Measurements from ENCODE around the gene USF3.

Gene USF3

DNA sequence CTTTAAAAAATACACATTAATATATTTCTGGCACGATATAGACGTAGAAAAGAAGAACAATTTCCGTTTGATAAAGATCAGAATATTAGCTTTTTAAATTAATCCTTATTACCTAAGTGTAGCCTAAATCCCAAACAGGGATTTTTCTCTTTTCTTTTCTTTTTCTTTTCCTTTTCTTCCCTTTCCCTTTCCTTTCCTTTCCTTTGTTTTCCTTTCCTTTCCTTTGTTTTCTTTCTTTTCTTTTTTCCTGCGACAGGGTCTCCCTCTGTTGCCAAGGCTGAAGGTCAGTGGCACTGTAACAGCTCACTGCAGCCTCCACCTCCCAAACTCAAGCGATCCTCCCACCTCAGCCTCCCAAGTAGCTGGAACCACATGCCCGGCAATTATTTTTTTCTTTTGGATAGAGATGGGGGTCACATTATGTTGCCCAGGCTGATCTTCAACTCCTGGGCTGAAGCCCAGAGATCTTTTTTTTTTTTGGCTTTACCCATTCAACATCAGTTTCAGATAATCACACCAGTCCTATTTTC lies 1.8 kb upstream of the USF3 start:
- no peak for DNase-seq

DNA sequence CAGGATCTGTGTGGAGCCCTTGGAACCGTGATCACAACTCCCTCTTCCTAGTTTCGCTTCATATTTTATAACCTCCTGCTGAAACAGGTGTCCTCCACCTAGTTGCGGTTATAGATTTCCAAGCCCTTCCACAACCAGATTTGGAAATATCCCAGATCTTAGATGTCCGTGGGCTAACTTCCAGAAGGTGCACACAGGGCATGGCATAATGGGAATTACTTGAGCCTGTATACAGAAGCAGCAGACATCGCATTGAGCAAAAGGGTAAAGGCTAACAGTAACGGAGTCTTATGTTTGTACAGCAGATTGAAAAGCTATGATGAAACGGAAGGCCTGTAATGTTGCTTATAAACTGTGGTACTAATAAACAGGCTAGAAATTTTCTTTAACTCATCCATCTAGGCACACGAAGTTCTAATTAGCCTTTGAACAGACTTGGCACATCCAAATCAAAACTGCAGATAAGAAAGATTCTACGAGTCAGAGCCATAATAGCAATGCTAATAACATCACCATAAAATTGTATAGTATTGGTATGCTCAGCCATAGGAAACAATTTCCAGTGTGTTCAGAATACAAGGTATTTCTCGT lies 1.2 kb upstream of the USF3 start:
- no peak for DNase-seq

DNA sequence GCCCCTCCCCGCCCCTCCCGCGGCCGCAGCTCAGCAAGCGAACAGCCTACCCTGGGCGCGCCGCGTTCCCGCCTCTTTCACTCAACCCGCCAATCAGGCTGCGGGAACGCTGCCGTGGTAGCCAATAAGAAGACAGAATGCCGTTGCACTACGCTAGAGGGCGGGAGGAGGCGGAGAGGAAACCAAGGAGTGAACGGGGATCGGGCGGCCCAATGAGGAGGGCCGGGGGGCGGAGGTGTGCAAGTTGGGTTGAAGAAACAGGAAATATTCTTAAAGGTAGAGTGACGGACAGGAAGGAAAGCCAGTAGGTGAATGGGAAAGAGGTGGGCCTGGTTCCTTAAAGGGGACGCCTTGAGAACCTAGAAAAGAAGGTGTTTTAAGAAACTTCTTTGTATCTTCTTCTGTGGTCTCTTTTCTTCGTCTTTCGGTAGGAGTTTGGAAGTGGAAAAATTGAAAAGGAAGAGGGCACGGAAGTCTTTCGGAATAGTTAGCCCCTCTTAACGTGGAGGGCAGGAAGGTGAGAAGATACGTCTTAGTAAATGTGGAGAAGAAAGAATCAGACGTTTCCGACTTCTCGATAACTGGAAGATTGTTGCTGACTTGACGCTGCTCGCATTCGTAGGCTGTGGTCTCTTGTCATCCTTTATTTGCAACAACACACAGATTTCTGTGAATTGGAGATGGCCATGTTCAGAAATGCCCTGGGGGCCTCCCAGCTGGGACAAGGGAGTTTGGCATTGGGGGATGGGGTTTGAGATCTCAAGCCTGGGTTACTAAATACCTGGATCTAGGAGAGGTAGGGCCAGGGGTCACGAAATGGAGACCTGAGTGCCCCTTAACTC lies 437 bp upstream of the USF3 start:
- peak; percentile 96 to 97 for DNase-seq

DNA sequence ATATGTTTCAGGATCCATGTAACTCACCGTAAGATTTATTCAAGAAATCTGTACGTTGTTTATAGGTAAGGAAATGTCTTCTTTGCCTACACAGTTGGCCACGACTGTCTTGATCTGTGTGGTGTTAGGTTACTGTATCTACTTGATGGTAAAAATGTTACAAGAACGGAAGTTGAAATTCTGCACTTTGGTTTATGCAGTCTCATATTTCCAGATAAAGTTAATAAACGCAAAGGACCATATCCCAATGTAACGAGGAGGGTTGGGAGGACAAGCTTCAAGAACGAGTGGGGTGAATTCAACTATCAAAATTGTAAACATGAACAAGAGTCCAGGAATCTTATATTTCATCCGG lies 1.0 kb downstream of the USF3 start:
- DNase-seq: no peak

DNA sequence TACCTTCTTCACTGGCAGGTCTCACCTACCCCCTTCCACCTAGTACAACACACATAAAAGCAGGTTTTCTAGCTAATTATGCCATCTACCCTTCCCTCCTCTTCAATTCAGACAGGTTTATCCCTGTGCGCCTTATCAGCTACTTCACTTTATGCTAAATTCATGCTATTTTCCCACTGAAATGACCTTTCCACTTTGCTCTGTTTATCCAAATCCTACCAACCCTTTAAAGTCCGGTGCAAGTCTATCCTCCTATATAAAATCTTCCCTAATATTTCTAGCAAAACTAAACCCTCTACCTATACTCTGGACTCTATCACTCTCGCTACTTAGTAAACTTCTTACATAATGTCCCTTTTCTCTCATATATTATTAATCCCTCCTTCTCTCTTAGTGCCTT lies 6.0 kb downstream of the USF3 start:
- DNase-seq: no peak

DNA sequence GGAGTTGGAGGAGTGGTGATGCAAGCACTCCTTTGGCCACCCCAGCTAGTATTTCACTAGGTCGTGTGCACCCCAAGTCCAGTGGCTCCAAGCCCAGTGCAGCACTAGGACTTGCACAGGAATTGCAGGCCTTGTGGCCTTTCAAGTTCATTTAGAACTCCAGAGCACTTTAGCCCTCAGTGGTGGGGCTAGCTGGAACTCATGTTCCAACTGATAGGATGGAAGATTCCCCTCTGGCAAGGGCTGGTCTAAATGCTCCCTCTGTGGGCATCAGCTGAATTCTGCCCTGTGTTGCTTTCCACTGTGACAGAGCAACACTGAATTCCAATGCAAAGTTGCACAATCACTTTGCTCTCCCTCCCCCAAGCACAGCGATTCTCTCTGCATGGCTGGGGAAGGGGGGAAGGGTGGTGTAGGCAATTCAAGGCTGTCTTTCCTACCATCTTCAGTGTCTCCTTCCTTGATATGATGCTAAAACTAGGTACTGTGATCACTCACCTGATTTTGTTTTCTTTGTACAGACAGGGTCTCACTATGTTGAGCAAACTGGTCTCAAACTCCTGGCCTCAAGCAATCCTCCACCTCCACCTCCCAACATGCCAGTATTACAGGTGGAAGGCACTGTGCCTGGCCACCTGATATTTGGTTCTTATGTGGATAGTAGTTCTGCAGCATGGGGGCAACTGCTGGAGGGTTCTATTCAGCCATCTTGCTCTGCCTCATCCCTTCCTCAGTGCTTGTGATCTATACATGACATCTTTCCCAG lies 10.3 kb downstream of the USF3 start:
- no peak for DNase-seq

DNA sequence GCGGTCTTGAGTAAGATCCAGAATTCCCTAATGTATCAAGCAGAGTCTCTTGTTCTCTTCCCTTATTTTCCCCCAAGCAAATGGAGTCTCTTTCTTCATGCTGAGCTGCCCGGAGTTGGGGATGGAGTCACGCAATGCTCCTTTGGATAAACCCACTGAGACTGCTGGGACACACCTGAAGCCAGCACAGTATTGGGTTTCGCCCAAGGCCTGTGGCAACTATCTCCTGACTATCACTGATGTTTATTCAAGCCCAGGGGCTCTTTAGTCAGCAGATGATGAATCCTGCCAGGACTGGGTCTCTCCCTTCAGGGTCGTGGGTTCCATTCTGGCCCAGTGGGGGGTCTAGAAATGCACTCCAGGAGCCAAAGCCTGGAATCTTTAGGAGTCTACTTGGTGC lies 11.3 kb downstream of the USF3 start:
- DNase-seq: no peak

DNA sequence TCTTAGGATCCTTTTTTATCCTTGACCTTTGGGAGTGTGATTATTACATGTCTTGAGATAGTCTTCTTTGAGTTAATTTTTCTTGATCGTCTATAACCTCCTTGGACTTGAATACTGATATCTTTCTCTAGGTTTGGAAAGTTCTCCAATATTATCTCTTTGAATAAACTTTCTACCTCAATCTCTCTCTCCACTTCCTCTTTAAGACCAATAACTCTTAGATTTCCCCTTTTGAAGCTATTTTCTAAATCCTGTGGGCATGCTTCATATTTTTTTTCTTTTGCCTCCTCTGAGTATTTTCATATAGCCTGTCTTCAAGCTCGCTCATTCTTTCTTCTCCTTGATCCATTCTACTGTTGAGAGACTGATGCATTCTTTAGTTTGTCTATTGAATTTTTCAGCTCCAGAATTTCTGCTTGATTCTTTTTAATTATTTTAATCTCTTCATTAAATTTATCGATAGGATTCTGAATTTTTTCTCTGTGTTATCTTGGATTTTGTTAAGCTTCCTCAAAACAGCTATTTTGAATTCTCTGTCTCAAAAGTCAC lies 12.1 kb downstream of the USF3 start:
- no peak for DNase-seq

DNA sequence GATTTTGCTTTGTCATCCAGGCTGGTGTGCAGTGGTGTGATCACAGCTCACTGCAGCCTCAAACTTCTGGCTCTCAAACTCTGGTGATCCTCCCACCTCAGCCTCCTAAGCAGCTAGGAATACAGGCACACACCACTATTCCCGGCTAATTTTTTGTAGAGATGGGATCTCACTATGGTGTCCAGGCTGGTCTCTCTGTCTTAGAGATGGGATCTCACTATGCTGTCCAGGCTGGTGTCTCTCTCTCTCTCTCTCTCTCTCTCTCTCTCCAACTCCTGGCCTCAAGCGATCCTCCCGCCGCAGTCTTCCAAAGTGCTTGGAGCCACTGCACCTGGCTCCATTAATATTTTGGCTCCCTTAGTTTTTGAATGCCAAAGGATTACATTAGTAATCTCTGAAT lies 17.7 kb downstream of the USF3 start:
- DNase-seq: no peak

DNA sequence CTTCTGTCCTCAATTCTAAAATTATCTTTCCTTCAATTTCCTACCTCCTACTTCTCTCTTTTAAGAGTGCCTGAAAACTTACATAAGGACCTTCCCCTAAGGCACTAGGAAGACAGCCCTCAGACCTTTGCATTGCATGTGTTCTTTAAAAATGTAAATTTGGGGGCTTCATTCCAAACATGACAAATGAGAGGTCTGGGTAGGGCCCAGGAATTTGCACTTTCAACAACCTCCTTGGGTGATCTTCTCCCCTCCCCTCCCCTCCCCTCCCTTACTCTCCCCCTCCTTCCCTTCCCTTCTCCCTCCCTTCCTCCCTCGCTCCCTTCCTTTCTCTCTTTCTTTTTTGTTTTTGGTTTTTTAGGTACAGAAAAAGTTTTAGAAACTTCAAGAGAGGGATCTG lies 18.7 kb downstream of the USF3 start:
- DNase-seq: no peak

DNA sequence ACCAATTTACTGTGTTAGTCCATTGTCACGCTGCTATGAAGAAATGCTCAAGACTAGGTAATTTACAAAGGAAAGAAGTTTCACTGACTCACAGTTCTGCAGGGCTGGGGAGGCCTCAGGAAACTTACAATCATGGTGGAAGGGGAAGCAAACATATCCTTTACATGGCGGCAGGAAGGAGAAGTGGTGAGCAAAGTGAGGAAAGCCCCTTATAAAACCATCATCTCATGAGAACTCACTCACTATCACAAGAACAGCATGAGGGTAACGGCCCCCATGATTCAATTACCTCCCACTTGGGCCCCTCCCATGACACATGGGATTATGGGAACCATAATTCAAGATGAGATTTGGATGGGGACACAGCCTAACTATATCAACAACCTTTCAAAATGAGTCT lies 20.2 kb downstream of the USF3 start:
- no peak for DNase-seq

DNA sequence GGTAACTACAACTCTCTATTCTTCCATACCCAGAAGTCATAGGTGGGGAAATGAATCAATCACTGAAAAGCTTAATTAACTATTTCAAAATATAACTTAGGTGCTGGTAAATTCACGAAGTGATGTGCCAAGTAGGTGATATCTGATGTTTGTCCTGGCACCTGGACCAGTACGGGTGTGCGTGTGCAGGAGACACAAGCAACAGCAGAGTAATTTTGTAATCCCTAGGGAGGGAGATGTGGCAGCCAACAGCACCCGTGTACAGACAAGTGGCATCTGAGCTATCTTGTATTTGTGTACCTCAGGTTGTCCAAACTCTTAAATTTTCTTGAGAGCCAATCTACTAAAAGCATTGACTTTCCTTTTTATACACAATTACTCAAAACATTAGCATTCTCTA lies 22.8 kb downstream of the USF3 start:
- DNase-seq: no peak

DNA sequence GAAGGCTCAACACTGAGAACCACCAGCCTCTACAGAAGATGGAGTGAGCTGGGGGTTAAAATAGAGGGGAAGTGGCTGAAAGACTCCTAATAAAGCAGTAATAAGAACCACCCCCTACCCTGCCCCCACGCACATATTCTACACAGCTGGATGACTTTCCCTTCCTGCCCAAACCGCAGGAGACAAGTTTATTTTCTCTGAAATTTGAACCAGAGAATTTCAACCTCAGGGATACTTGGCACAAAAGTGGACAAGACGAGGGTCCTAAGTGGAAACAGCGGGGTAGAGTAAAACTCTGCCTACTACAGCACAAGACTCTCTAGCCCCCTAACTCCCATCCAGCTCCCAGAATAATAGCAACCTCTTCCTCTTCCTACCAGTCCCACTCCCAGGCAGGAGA lies 28.4 kb downstream of the USF3 start:
- no peak for DNase-seq

DNA sequence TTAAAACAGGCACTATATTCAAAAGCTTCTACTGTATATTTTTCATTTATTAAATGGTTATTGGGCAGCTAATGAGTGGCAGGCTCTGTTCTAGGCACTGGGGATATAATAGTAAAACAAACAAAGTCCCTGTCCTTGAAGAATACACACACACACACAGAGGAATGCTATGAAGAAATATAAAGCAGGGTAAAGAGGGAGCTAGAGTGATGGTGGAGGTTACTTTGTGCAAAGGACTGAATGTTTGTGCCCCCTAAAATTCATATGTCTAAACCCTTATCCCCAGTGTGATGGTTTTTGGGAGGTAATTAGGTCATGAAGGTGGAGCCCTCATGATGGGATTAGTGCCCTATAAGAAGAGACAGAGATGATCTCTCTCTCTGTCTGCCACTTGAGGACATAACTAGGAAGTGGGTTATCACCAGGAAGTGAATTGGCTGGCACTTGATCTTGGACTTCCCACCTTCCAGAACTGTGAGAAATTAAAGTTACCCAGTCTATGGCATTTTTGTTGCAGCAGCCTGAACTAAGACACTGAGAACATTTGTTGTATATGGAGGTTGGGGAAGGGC lies 31.8 kb downstream of the USF3 start:
- no peak for DNase-seq

DNA sequence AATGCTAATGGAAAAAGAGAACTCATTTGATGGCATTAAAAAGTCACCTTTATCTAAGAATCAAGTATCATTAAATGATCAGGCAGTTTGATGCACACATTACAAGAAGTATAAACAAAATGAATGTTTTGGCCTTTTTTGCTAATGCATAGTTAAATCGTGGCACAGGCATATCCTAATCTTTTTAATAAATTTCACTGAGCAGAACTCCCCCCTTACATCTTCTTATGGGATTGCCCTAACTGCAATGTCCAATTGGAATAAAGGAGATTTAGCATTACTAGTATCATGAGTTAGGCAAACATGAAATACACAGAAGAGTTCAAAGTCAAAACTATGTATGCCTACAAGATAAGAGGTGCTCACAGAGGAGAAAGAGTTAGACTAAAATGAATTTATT lies 32.7 kb downstream of the USF3 start:
- no peak for DNase-seq

DNA sequence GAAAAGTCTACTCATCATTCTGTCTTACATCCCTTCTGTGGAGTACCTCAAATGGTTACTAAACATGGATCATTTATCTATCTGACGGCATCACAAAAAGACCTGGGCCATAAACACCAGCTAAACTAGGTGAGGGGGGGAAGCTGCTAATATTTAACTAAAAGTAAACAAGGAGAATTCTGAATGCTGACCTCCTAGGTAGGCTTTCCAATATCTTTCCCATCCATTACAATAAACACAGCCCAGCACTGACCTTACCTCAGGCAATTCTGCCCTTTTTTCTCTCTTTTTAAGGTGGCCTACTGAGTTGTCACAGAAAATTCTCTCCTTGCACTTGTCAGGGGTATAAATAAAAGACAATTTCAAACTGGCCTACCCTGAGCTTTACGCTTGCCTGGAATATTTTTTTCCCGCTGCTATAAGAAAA lies 33.1 kb downstream of the USF3 start:
- peak in 1 of 2 experiments; percentile 0 for DNase-seq

DNA sequence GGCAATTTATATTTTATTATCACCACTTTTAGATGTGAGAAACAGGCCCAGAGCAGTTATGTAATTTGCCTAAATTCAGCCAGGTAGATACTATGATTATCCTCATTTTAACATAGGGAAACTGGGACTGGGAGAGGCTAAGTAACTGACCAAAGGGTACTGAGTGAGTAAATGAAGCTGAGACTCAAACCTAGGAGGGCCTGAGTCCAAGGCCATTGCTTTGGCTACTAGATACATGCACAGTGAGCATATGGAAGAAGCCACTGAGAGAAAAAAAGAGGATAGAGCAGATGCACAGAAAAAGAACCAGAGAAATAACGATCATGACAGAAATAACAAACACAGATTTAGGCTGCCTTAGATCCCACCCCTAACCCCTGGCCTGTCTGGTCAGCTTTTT lies 33.6 kb downstream of the USF3 start:
- DNase-seq: no peak

DNA sequence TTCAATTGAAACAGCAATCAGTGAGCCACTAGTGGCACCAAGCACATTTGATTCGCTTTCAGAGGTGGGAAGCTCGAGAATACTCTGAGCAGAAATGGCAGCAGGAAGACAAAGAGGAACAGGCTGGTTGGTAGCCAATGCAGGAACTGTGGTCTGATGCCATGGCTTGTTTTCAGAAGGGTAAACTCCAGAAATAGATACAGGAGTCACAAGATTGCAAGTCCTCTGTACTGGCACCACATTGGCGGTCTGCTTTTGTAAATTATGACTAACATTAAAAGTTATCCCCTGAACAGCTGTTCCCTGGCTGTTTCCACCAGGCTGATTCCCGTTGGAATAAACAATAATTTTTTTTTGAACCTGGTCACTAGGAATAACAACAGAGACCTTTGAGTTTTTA lies 35.5 kb downstream of the USF3 start:
- DNase-seq: no peak

DNA sequence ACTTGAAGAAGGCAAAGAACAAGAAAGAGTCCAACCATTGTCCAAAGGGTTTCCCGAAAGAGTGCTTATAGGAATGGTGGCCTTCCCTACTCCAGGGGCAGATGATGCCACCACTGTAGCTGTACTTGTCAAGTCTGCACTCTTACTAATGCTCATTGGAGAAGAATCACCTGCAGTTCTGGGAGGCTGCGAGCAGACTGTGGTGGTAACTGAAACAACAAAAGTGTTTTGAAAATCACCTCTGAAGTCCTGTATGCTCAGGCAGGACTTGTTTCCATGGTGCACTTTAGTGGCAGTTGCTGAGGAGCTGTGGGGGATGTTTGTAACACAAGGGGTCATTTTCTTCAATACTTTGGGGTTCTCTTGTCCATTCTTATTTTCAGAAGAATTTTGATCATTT lies 36.0 kb downstream of the USF3 start:
- DNase-seq: no peak

DNA sequence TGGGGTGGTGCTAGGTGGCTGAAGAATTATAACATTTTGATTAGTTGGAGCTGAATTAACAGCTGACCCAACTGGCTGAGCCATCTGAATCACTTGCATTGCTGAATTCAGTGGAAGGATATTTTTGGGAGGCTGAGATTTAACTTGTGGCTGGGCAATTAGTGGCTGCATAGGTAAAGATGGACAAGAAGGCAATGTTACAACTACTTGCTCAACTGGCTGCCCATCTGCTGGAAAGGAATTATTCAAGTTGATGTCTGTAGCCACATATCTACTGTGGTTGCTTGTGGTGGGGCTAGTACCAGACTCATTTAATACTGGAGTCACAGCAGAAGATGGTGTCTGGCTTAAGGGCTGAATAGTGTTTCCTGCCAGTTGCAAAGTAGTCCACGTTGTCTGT lies 36.4 kb downstream of the USF3 start:
- no peak for DNase-seq

DNA sequence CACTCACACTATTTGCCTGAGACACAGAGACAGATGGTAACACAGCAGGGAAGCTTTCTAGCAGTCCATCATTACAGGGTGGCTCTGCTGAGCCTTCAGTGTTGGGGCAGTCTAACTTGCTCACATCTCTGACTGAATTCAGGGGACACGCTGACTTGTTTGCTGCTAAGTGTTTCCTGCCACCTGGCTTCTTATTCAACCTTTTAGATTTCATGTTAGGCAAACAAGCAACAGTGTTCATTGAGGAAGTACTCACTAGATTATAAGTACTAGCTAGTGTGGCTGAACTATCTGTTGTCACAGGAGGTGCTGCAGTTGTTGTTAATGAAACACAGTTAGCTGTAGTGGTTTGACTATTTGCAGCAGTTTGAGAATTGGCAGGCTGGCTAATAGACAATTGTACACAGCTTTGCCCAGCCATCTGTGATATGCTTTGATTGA lies 37.3 kb downstream of the USF3 start:
- DNase-seq: no peak

DNA sequence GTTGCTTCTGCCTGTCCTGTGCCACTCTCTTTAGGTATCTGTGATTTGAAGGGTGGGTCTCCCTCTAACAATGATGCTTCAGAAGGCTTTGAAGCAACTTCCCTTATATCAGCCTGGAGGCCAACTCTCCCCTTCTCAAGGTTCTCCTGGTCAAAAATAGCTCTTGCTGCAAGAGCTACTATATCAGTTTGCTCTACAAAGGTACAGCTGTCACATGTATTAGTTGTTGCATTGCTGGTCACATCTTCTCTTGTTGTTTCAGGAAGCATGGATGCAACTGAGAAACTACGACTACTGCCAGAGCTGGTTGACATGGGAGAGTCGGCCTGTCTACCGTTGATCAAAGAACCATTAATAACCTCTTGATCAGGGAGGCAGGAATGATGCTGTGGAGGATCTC lies 38.3 kb downstream of the USF3 start:
- DNase-seq: no peak

DNA sequence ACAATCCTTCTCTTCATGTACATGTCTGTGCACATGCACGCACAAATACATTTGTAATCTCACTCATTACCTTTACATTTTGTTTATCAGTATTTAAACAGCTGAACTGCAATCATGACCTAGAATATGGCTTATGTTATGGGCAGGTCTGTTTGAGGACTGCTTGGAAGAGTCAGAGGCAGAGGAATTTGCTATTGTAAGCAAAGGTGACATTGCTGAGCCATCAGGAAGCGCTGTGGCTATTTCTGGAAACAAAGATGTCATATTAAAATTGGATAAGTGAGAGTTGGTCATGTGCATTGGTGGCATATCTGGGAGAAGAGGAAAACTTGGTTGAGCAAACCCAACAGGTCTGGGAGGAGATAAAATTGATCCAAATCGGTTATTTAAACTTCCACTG lies 41.6 kb downstream of the USF3 start:
- DNase-seq: no peak
